WTC11 (cell line): ENCODE data around the gene FMO5. TPM values are rescaled to one million over a fixed set of nuclear protein-coding genes. Genes with fewer than 3 reads are reported as not detected.

ENCODE experiments used
- ATAC-seq: fragments of 200-7000 bp; cut with Tn5 transposase; 2 replicates; pipeline ENCODE4 v1.10.0; 2021; ENCODE audit warnings: mild to moderate bottlenecking, moderate library complexity
- CTCF ChIA-PET: fragments of 300-600 bp; sonication (Branson Sonifier 250); formaldehyde crosslinking; loops from one replicate; lab custom pipeline; 2021; ENCODE audit warnings: antibody characterized with exemption; lab: Charles Lee
- POLR2A ChIA-PET: fragments of 350-600 bp; sonication (Branson Sonifier 250); formaldehyde crosslinking; loops from one replicate; lab custom pipeline; 2021; ENCODE audit warnings: antibody characterized with exemption; lab: Charles Lee
- DNase-seq: peaks from one replicate; pipeline ENCODE4 v3.0.0; 2021; ENCODE audit warnings: low spot score
- H3K27ac Mint-ChIP-seq: 2 replicates; pipeline ENCODE4 v1.8.0; 2021; ENCODE audit warnings: mixed read lengths
- H3K27me3 Mint-ChIP-seq: 2 replicates; pipeline ENCODE4 v1.8.0; 2021; ENCODE audit warnings: low read depth, mild to moderate bottlenecking, moderate library complexity, mixed read lengths
- H3K36me3 Mint-ChIP-seq: 2 replicates; pipeline ENCODE4 v1.8.0; 2021; ENCODE audit warnings: mixed read lengths
- H3K4me1 Mint-ChIP-seq: 2 replicates; pipeline ENCODE4 v1.8.0; 2022; ENCODE audit warnings: mixed read lengths
- H3K4me3 Mint-ChIP-seq: 2 replicates; pipeline ENCODE4 v1.8.0; 2021; ENCODE audit warnings: mild to moderate bottlenecking, moderate library complexity, mixed read lengths
- H3K9me3 Mint-ChIP-seq: 2 replicates; pipeline ENCODE4 v1.8.0; 2021; ENCODE audit warnings: mixed read lengths
- ATF2 ChIP-seq: sonication (generic); formaldehyde crosslinking; IDR thresholded peaks from 2 replicates; pipeline ENCODE4 v1.8.1; 2022; ENCODE audit warnings: low read depth, missing genetic modification reagents, borderline replicate concordance
- CREB1 ChIP-seq: sonication (generic); formaldehyde crosslinking; IDR thresholded peaks from 2 replicates; pipeline ENCODE4 v1.8.0; 2023; ENCODE audit warnings: mild to moderate bottlenecking, missing genetic modification reagents
- ERG ChIP-seq: fragments of 250-450 bp; sonication (Bioruptor Pico); IDR thresholded peaks from 2 replicates; pipeline ENCODE4 v1.8.0; 2021; ENCODE audit warnings: mild to moderate bottlenecking
- FOXK1 ChIP-seq: sonication (generic); formaldehyde crosslinking; IDR thresholded peaks from 2 replicates; pipeline ENCODE4 v1.8.0; 2022; ENCODE audit warnings: mild to moderate bottlenecking, moderate library complexity, missing genetic modification reagents
- FOXP4 ChIP-seq: sonication (generic); formaldehyde crosslinking; IDR thresholded peaks from 2 replicates; pipeline ENCODE4 v1.8.0; 2022; ENCODE audit warnings: mild to moderate bottlenecking, missing genetic modification reagents
- GTF2I ChIP-seq: fragments of 250-450 bp; sonication (Bioruptor Pico); conservative IDR thresholded peaks from 2 replicates; pipeline ENCODE4 v1.4.0; 2021; ENCODE audit warnings: mild to moderate bottlenecking
- HMGA2 ChIP-seq: fragments of 250-450 bp; sonication (Bioruptor Pico); IDR thresholded peaks from 2 replicates; pipeline ENCODE4 v1.4.0; 2021; ENCODE audit warnings: mild to moderate bottlenecking, moderate library complexity
- MAX ChIP-seq: sonication (generic); formaldehyde crosslinking; IDR thresholded peaks from 2 replicates; pipeline ENCODE4 v1.8.0; 2022; ENCODE audit warnings: mild to moderate bottlenecking, missing genetic modification reagents
- MLX ChIP-seq: sonication (generic); formaldehyde crosslinking; IDR thresholded peaks from 2 replicates; pipeline ENCODE4 v1.8.1; 2023; ENCODE audit warnings: mild to moderate bottlenecking, missing genetic modification reagents, moderate library complexity
- NFATC4 ChIP-seq: fragments of 250-450 bp; sonication (Bioruptor Pico); IDR thresholded peaks from 2 replicates; pipeline ENCODE4 v1.9.0; 2021; ENCODE audit warnings: mild to moderate bottlenecking
- NFYB ChIP-seq: sonication (generic); formaldehyde crosslinking; conservative IDR thresholded peaks from 2 replicates; pipeline ENCODE4 v1.8.0; 2022; ENCODE audit warnings: low read depth, missing genetic modification reagents
- PRDM15 ChIP-seq: sonication (generic); formaldehyde crosslinking; IDR thresholded peaks from 2 replicates; pipeline ENCODE4 v1.8.0; 2022; ENCODE audit warnings: missing genetic modification reagents
- PREB ChIP-seq: sonication (generic); formaldehyde crosslinking; IDR thresholded peaks from 2 replicates; pipeline ENCODE4 v1.8.1; 2022; ENCODE audit warnings: mild to moderate bottlenecking, missing genetic modification reagents, moderate library complexity, borderline replicate concordance
- SMAD3 ChIP-seq: sonication (generic); formaldehyde crosslinking; IDR thresholded peaks from 2 replicates; pipeline ENCODE4 v1.8.0; 2022; ENCODE audit warnings: missing genetic modification reagents, mild to moderate bottlenecking, borderline replicate concordance
- SMAD4 ChIP-seq: sonication (generic); formaldehyde crosslinking; IDR thresholded peaks from 2 replicates; pipeline ENCODE4 v1.8.0; 2022; ENCODE audit warnings: mild to moderate bottlenecking, missing genetic modification reagents
- SOX15 ChIP-seq: fragments of 250-450 bp; sonication (Bioruptor Pico); IDR thresholded peaks from 2 replicates; pipeline ENCODE4 v1.9.0; 2021; ENCODE audit warnings: mild to moderate bottlenecking
- SP1 ChIP-seq: sonication (generic); formaldehyde crosslinking; conservative IDR thresholded peaks from 2 replicates; pipeline ENCODE4 v1.8.1; 2022; ENCODE audit warnings: missing genetic modification reagents
- TEAD4 ChIP-seq: sonication (generic); formaldehyde crosslinking; IDR thresholded peaks from 2 replicates; pipeline ENCODE4 v1.8.0; 2022; ENCODE audit warnings: mild to moderate bottlenecking, missing genetic modification reagents
- ZNF232 ChIP-seq: sonication (generic); formaldehyde crosslinking; IDR thresholded peaks from 2 replicates; pipeline ENCODE4 v1.8.0; 2022; ENCODE audit warnings: mild to moderate bottlenecking, missing genetic modification reagents
- ZNF317 ChIP-seq: sonication (generic); formaldehyde crosslinking; IDR thresholded peaks from 2 replicates; pipeline ENCODE4 v1.8.1; 2023; ENCODE audit warnings: low read depth, mild to moderate bottlenecking, moderate library complexity, missing genetic modification reagents, borderline replicate concordance
- ZNF423 ChIP-seq: fragments of 250-450 bp; sonication (Bioruptor Pico); IDR thresholded peaks from 2 replicates; pipeline ENCODE4 v2.1.2; 2022; ENCODE audit warnings: mild to moderate bottlenecking, moderate library complexity
- total RNA-seq: library from RNA; stranded (reverse); gene quantifications from 3 replicates; pipeline ENCODE4 v1.2.3, GENCODE V29; 2021

Gene FMO5
- total RNA-seq, 1 experiment from 2014 or later, result 3.3 TPM

GRCh38 chr1:147216124-147216523 lies 9.0 kb downstream of the FMO5 start (continued):
- TF ChIP-seq PREB (CRISPR knock-in tag) (no peak), PRDM15 (CRISPR knock-in tag) (no peak), ZNF317 (no peak), SMAD3 (no peak), MLX (CRISPR knock-in tag) (no peak), GTF2I (CRISPR knock-in tag) (no peak)

GRCh38 chr1:147215540-147215916 lies 9.6 kb downstream of the FMO5 start:
- H3K27ac Mint-ChIP-seq, result no peak overlapping the region
- CTCF ChIA-PET, result no interaction called here
- TF ChIP-seq SP1 (CRISPR knock-in tag) (no peak), FOXK1 (CRISPR knock-in tag) (no peak), MAX (CRISPR knock-in tag) (no peak), SMAD4 (CRISPR knock-in tag) (no peak), ATF2 (no peak), HMGA2 (CRISPR knock-in tag) (no peak), CREB1 (CRISPR knock-in tag) (no peak), ZNF232 (no peak), FOXP4 (no peak), NFATC4 (CRISPR knock-in tag) (no peak), ZNF423 (no peak), TEAD4 (CRISPR knock-in tag) (no peak), SOX15 (no peak), NFYB (CRISPR knock-in tag) (no peak), ERG (CRISPR knock-in tag) (no peak)
- TF ChIP-seq, all 79 proteins: peak for 0
- POLR2A ChIA-PET, result no interaction called here
- Mint-ChIP-seq H3K36me3 (no peaks in the 10 kb centered on the region), H3K27me3 (no peaks in the 10 kb centered on the region), H3K9me3 (no peaks in the 10 kb centered on the region), H3K4me1 (peaks cover 3% of the 10 kb centered on the region), H3K4me3 (no peak overlapping the region)
- DNase-seq, result no peak
- no peak for ATAC-seq
